HEK293 (cell line): ENCODE data around the gene MICU1.
A peak's percentile ranks its signal among the peaks of the same experiment; 100 is the strongest.

Experiments
- CTCF ChIA-PET: fragments of 350-600 bp; formaldehyde crosslinking; extraction: SDS; loops from one replicate; lab custom pipeline; 2021; ENCODE audit warnings: antibody characterized with exemption; lab: Yijun Ruan, JAX
- POLR2A ChIA-PET: fragments of 300-600 bp; formaldehyde crosslinking; extraction: SDS; loops from one replicate; lab custom pipeline; 2020; ENCODE audit warnings: antibody characterized with exemption, inconsistent platforms; lab: Yijun Ruan, JAX
- H3K27ac ChIP-seq: fragments of 200-500 bp; sonication (Bioruptor generic); 2 replicates; pipeline ENCODE4 v1.5.1; 2014; ENCODE audit warnings: low read depth, low read length, control low read depth, inconsistent platforms; ENCODE audit errors: extremely low read depth
- H3K36me3 ChIP-seq, 2 experiments: fragments of 200-500 bp in 1 of 2; sonication (Bioruptor generic) in 1 of 2; 1 replicate in 1 of 2; 2 replicates in 1 of 2; pipeline ENCODE4 v1.5.1; 2014 to 2017; ENCODE audit warnings: inconsistent platforms in 2 of 2, low read length in 2 of 2; ENCODE audit not compliant: control insufficient read depth in 2 of 2, insufficient read depth in 1 of 2
- H3K4me1 ChIP-seq: fragments of 200-500 bp; sonication (Bioruptor generic); 2 replicates; pipeline ENCODE4 v1.5.1; 2014; ENCODE audit warnings: mild to moderate bottlenecking, low read length, inconsistent platforms; ENCODE audit not compliant: control insufficient read depth, insufficient read depth
- H3K4me3 ChIP-seq: 2 replicates; pipeline ENCODE4 v1.5.1; 2011; ENCODE audit warnings: low read depth, mild to moderate bottlenecking, control low read depth, low read length, moderate library complexity
- H3K9me3 ChIP-seq: fragments of 200-500 bp; sonication (Bioruptor generic); 2 replicates; pipeline ENCODE4 v1.5.1; 2014; ENCODE audit warnings: low read depth, low read length, inconsistent platforms; ENCODE audit not compliant: control insufficient read depth, insufficient read depth
- GLI2 ChIP-seq: fragments of 450-650 bp; formaldehyde crosslinking; IDR thresholded peaks from 2 replicates; pipeline ENCODE4; 2017; ENCODE audit warnings: missing biosample characterization, missing genetic modification characterization, low read depth, borderline replicate concordance
- KLF16 ChIP-seq: fragments of 450-650 bp; formaldehyde crosslinking; IDR thresholded peaks from 2 replicates; pipeline ENCODE4 v1.5.1; 2017; ENCODE audit warnings: missing biosample characterization, missing genetic modification characterization
- ZEB2 ChIP-seq: fragments of 450-650 bp; formaldehyde crosslinking; IDR thresholded peaks from 2 replicates; pipeline ENCODE4 v1.5.1; 2016; ENCODE audit warnings: missing biosample characterization, missing genetic modification characterization
- ZFP69B ChIP-seq: fragments of 450-650 bp; formaldehyde crosslinking; IDR thresholded peaks from 2 replicates; pipeline ENCODE4 v1.5.1; 2016; ENCODE audit warnings: missing biosample characterization, missing genetic modification characterization
- ZNF211 ChIP-seq: fragments of 450-650 bp; formaldehyde crosslinking; IDR thresholded peaks from 2 replicates; pipeline ENCODE4 v1.5.1; 2016; ENCODE audit warnings: low read depth, missing biosample characterization, missing genetic modification characterization
- ZNF335 ChIP-seq: fragments of 450-650 bp; formaldehyde crosslinking; conservative IDR thresholded peaks from 2 replicates; pipeline ENCODE4 v1.5.1; 2016; ENCODE audit warnings: missing biosample characterization, missing genetic modification characterization
- ZNF473 ChIP-seq: fragments of 450-650 bp; formaldehyde crosslinking; IDR thresholded peaks from 2 replicates; pipeline ENCODE4 v1.5.1; 2017; ENCODE audit warnings: missing biosample characterization, missing genetic modification characterization
- ZNF560 ChIP-seq: fragments of 450-650 bp; formaldehyde crosslinking; IDR thresholded peaks from 2 replicates; pipeline ENCODE4 v1.5.1; 2017; ENCODE audit warnings: missing biosample characterization, missing genetic modification characterization, borderline replicate concordance
- ZNF585B ChIP-seq: fragments of 450-650 bp; formaldehyde crosslinking; IDR thresholded peaks from 2 replicates; pipeline ENCODE4 v1.5.1; 2016; ENCODE audit warnings: missing biosample characterization, missing genetic modification characterization
- ZNF621 ChIP-seq: fragments of 450-650 bp; formaldehyde crosslinking; IDR thresholded peaks from 2 replicates; pipeline ENCODE4 v1.5.1; 2017; ENCODE audit warnings: missing biosample characterization, missing genetic modification characterization
- ZNF654 ChIP-seq: fragments of 450-650 bp; formaldehyde crosslinking; IDR thresholded peaks from 2 replicates; pipeline ENCODE4 v1.5.1; 2016; ENCODE audit warnings: low read depth, missing biosample characterization, missing genetic modification characterization
- ZNF660 ChIP-seq: fragments of 450-650 bp; IDR thresholded peaks from 2 replicates; pipeline ENCODE4 v1.5.1; 2018; ENCODE audit warnings: missing biosample characterization, mild to moderate bottlenecking, missing genetic modification characterization
- TF ChIP-seq, protein P1 (sequence below): fragments of 450-650 bp; formaldehyde crosslinking; IDR thresholded peaks from 2 replicates; pipeline ENCODE4 v1.5.1; 2016; ENCODE audit warnings: missing biosample characterization, missing genetic modification characterization
- TF ChIP-seq, protein P2 (sequence below): fragments of 450-650 bp; formaldehyde crosslinking; IDR thresholded peaks from 2 replicates; pipeline ENCODE4 v1.5.1; 2016; ENCODE audit warnings: missing biosample characterization, missing genetic modification characterization
- TF ChIP-seq, protein P3 (sequence below): fragments of 450-650 bp; formaldehyde crosslinking; IDR thresholded peaks from 2 replicates; pipeline ENCODE4 v1.5.1; 2017; ENCODE audit warnings: missing biosample characterization, missing genetic modification characterization
- TF ChIP-seq, protein P4 (sequence below): fragments of 450-650 bp; formaldehyde crosslinking; IDR thresholded peaks from 2 replicates; pipeline ENCODE4 v1.5.1; 2016; ENCODE audit warnings: missing biosample characterization, missing genetic modification characterization

MICU1 gene

DNA sequence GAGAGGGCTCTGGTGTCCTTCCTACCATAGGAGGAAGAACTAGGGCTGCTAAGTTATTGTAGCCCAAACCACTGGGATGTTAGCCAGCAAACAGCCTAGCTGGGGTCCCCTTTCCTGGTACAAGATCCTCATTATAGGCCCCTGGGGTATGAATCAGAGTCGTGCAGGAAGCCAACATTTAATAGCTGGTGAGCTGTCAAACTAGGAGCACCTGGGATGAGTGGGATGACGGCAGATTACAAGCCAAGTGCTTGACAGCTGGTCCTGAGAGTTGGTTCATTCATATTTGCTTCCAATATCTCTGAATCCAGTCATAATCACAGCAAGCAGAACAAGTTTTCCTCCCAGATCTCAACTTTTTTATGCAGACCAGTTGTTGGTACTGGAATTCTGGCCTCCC, 246.1 kb downstream of the MICU1 start (continued):
- TF ChIP-seq, protein P1, sequence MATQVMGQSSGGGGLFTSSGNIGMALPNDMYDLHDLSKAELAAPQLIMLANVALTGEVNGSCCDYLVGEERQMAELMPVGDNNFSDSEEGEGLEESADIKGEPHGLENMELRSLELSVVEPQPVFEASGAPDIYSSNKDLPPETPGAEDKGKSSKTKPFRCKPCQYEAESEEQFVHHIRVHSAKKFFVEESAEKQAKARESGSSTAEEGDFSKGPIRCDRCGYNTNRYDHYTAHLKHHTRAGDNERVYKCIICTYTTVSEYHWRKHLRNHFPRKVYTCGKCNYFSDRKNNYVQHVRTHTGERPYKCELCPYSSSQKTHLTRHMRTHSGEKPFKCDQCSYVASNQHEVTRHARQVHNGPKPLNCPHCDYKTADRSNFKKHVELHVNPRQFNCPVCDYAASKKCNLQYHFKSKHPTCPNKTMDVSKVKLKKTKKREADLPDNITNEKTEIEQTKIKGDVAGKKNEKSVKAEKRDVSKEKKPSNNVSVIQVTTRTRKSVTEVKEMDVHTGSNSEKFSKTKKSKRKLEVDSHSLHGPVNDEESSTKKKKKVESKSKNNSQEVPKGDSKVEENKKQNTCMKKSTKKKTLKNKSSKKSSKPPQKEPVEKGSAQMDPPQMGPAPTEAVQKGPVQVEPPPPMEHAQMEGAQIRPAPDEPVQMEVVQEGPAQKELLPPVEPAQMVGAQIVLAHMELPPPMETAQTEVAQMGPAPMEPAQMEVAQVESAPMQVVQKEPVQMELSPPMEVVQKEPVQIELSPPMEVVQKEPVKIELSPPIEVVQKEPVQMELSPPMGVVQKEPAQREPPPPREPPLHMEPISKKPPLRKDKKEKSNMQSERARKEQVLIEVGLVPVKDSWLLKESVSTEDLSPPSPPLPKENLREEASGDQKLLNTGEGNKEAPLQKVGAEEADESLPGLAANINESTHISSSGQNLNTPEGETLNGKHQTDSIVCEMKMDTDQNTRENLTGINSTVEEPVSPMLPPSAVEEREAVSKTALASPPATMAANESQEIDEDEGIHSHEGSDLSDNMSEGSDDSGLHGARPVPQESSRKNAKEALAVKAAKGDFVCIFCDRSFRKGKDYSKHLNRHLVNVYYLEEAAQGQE (tag by site-specific recombination): no peak
- TF ChIP-seq GLI2 (tag by site-specific recombination): no peak
- TF ChIP-seq ZNF473 (tag by site-specific recombination): no peak

DNA sequence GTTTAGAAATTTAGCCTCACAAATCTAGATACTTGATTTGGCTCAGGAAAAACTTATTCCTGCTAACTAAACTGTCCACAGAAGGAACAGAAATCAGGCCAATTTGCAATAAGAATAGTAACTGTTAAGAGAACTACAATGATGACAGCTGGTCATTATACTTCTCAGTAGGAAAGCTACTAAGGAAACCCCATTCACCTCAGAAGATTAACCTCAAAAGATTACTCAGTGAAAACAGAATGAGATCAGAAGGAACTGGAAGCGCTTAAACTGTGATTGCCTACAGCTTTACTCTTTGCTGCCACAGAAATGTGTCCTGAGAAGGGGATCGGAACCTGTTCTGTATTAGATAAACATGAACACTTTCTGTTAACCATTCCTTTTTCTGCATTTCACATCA, 246.8 kb downstream of the MICU1 start:
- TF ChIP-seq KLF16 (tag by site-specific recombination): no peak
- no peak for TF ChIP-seq ZNF621 (tag by site-specific recombination)
- TF ChIP-seq ZNF660: no peak
- TF ChIP-seq, protein P2, sequence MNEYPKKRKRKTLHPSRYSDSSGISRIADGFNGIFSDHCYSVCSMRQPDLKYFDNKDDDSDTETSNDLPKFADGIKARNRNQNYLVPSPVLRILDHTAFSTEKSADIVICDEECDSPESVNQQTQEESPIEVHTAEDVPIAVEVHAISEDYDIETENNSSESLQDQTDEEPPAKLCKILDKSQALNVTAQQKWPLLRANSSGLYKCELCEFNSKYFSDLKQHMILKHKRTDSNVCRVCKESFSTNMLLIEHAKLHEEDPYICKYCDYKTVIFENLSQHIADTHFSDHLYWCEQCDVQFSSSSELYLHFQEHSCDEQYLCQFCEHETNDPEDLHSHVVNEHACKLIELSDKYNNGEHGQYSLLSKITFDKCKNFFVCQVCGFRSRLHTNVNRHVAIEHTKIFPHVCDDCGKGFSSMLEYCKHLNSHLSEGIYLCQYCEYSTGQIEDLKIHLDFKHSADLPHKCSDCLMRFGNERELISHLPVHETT (tag by site-specific recombination): no peak
- TF ChIP-seq, all 188 proteins: peak for 0
- Histone ChIP-seq H3K4me3 (no peak overlapping the region), H3K27ac (no peak overlapping the region), H3K4me1 (no peaks in the 10 kb centered on the region), H3K9me3 (no peaks in the 10 kb centered on the region), H3K36me3 (peaks cover 0 to 5% of the 10 kb centered on the region in 2 experiments; a peak in 1 of 3 replicates)
- ChIA-PET CTCF (interaction anchor here (1.5 kb wide), 1 partner anchor 14 kb away, joined by 8 read pairs; no protein-coding TSS in a partner anchor), POLR2A (interaction anchor here (1.0 kb wide), 1 partner anchor 83 kb away, joined by 3 read pairs; no protein-coding TSS in a partner anchor)

DNA sequence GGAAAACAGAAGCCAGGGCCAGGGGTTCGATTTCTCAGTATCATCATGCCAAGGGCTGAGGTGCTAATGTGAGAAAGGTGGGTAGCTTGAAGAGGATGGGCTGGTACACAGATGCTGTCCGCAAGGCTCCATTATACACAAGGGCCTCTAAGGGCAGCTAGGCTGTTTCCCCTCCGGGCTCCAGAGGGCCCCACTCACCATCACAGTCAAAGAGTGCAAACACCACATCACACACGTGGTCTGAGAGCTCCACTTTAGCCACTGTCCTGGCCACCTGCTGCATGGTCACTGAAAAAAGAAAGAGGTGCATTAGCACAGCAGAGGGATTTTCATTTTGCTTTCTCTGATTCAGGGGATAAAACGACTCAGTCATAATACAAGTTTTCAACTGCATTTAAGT, 250.3 kb downstream of the MICU1 start:
- Histone ChIP-seq H3K36me3 (peaks cover 0 to 7% of the 10 kb centered on the region in 2 experiments; a peak in 2 of 3 replicates), H3K27ac (no peak overlapping the region), H3K4me1 (no peaks in the 10 kb centered on the region), H3K9me3 (no peaks in the 10 kb centered on the region), H3K4me3 (no peak overlapping the region)
- ChIA-PET POLR2A (interaction anchor here (0.5 kb wide), 1 partner anchor 10 kb away, joined by 7 read pairs; no protein-coding TSS in a partner anchor), CTCF (interaction anchor here (0.6 to 2.4 kb wide), 7 partner anchors 11 to 683 kb away, joined by 3 to 9 read pairs (median 3); no protein-coding TSS in a partner anchor)
- TF ChIP-seq ZNF585B (peak; percentile 70), ZNF654 (tag by site-specific recombination) (no peak)

DNA sequence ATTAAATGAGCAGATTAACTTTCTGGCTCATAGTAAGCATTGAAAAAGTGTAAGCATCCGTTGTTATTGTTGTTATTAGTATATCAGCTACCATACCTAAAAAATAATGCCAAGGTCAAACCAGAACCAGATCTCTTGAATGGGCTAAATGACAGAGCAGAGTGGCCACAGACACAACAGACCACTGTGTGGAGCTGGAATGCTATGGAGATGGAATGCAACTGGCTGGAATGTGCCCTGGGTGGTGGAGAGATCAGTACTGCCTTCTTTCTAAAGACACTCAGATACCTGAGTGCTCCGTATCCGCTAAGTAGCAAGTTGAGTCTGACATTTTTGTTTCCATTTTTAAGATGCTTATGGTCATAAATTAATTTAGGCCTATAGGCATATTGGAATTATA, 250.7 kb downstream of the MICU1 start:
- H3K36me3 ChIP-seq: peaks cover 0 to 7% of the 10 kb centered on the region in 2 experiments; a peak in 2 of 3 replicates

More for the DNA sequence above, 250.7 kb downstream of the MICU1 start:
- TF ChIP-seq, protein P3, sequence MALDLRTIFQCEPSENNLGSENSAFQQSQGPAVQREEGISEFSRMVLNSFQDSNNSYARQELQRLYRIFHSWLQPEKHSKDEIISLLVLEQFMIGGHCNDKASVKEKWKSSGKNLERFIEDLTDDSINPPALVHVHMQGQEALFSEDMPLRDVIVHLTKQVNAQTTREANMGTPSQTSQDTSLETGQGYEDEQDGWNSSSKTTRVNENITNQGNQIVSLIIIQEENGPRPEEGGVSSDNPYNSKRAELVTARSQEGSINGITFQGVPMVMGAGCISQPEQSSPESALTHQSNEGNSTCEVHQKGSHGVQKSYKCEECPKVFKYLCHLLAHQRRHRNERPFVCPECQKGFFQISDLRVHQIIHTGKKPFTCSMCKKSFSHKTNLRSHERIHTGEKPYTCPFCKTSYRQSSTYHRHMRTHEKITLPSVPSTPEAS (tag by site-specific recombination): no peak
- TF ChIP-seq, protein P4, sequence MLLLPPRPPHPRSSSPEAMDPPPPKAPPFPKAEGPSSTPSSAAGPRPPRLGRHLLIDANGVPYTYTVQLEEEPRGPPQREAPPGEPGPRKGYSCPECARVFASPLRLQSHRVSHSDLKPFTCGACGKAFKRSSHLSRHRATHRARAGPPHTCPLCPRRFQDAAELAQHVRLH (tag by site-specific recombination): no peak
- TF ChIP-seq ZNF560 (tag by site-specific recombination) (no peak), ZEB2 (no peak), ZFP69B (tag by site-specific recombination) (no peak), ZNF335 (tag by site-specific recombination) (no peak), ZNF211 (tag by site-specific recombination) (no peak)
- H3K4me1 ChIP-seq: no peaks in the 10 kb centered on the region
- no peaks in the 10 kb centered on the region for H3K9me3 ChIP-seq
- POLR2A ChIA-PET: interaction anchor here (0.5 kb wide), 1 partner anchor 10 kb away, joined by 7 read pairs; no protein-coding TSS in a partner anchor
- CTCF ChIA-PET: interaction anchor here (0.7 to 2.4 kb wide), 4 partner anchors 10 to 486 kb away, joined by 3 to 9 read pairs (median 4); no protein-coding TSS in a partner anchor
- no peak overlapping the region for H3K4me3 ChIP-seq
- no peak overlapping the region for H3K27ac ChIP-seq
